Adrenal gland (tissue), 5 donors: ENCODE results near the gene ZNF790.
A peak's percentile ranks its signal among the peaks of the same experiment; 100 is the strongest.

Source experiments
- CTCF ChIP-seq, 6 experiments: fragments of 450-650 bp in 4 of 6; fragments of 200-600 bp in 2 of 6; sonication (generic) in 1 of 6; IDR thresholded peaks; 1 replicate in 5 of 6; 2 replicates in 1 of 6; pipeline versions ENCODE4 v1.5.1 to v1.8.0; 2016 to 2021; ENCODE audit warnings: antibody characterized with exemption in 6 of 6, mild to moderate bottlenecking in 2 of 6, moderate library complexity in 1 of 6
- POLR2A ChIP-seq, 2 donors: fragments of 450-650 bp; IDR thresholded peaks; one replicate each; pipeline ENCODE4 v1.6.1; 2017; ENCODE audit warnings: antibody characterized with exemption in 2 of 2, mild to moderate bottlenecking in 2 of 2, moderate library complexity in 1 of 2
- donor health status: DM: no; HTN: no; CAD: no.

GRCh38 chr19:36772311-36773222 lies 65.6 kb downstream of the ZNF790 start, which contains the start of gene ZNF850:
- no peak for TF ChIP-seq CTCF (IDR thresholded peaks at IDR 0.05)
- peak in 1 of 2 donors; percentile 77 for TF ChIP-seq POLR2A (IDR thresholded peaks at IDR 0.05)
